Measurements from ENCODE around the gene GRK2.

The GRK2 gene

DNA sequence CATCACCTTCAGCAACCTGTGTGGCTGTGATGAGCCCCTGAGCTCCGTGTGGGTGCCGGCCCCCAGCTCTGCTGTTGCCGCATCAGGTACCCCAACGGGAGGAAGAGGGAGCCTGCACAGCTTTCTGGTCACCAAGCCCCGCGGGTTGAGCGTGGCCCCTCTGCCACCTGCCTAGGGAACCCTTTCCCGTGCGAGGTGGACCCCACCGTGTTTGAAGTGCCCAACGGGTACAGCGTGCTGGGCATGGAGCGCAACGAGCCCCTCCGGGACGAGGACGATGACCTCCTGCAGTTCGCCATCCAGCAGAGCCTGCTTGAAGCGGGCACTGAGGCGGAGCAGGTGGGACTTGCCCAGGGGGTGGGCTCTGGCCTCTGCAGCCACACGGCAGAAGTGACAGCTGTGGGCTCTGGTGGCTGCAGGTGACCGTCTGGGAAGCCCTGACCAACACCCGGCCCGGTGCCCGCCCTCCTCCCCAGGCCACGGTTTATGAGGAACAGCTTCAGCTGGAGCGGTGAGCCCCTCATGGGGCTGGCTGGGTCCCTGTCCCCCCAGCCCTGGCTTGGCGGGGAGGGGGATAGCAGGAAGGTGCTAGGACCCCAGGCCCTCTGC is 35.1 kb downstream of the GRK2 start:
- no peak for DNase-seq

DNA sequence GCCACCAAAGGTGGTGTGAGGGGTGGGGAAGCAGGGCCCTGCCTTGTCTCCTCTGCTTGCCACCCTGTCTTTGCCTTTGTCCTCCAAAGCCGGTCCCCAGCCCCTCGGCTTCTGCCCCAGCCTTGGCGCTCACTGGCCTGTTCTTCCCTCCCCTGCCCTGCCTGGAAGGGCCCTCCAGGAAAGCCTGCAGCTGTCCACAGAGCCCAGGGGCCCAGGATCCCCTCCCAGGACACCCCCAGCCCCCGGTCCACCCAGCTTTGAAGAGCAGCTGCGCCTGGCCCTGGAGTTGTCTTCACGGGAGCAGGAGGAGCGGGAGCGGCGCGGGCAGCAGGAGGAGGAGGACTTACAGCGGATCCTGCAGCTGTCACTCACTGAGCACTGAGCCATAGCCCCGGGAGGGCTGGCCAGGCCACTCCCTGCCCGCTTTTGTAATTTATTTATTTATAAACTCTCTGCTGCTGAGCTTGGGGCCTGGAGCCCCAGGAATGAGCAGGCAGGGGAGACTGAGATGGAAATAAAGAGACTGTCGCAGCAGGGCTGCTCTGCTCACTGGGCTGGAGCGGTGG is 35.8 kb downstream of the GRK2 start:
- DNase-seq: no peak

DNA sequence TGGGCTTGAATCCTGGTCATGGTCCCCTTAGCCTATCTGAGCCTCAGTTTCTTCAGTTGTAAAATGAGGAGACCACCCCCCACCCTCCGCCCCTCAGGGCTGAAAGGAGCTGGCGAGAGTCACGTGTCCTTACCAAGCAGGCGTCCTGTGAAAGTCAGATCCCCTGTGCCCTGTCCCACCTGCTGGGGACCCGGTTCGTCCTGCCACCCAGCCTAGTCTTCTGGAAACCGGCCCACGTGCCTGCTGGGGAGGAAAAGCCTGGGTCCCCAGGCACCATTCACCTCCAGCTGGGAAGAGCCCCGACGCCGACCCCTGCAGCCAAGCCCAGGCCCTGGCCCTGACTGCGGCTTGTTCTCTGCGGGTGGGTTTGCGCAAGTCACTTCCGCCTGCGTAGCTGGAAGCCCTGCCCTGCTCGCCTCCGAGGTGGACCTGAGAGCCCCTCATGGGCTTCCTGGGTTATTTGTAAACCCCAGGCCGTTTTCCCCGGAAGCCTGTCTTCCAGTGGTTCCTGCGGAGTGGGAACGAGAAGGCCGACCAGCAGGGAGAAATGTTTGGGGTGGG is 36.4 kb downstream of the GRK2 start:
- DNase-seq: no peak

- DNase-seq: no peak
Measured at GRCh38 chr11:67303132-67303834, 37.0 kb downstream of the GRK2 start, which contains the start of gene SSH3. Gene SSH3, plus strand, starts transcription at chr11:67303530. Its CDS starts 96 bp downstream, at chr11:67303626.

GRCh38 chr11:67303835-67304411 is 37.6 kb downstream of the GRK2 start:
- no peak for DNase-seq

GRCh38 chr11:67304511-67305113 is 38.3 kb downstream of the GRK2 start:
- no peak for DNase-seq

DNA sequence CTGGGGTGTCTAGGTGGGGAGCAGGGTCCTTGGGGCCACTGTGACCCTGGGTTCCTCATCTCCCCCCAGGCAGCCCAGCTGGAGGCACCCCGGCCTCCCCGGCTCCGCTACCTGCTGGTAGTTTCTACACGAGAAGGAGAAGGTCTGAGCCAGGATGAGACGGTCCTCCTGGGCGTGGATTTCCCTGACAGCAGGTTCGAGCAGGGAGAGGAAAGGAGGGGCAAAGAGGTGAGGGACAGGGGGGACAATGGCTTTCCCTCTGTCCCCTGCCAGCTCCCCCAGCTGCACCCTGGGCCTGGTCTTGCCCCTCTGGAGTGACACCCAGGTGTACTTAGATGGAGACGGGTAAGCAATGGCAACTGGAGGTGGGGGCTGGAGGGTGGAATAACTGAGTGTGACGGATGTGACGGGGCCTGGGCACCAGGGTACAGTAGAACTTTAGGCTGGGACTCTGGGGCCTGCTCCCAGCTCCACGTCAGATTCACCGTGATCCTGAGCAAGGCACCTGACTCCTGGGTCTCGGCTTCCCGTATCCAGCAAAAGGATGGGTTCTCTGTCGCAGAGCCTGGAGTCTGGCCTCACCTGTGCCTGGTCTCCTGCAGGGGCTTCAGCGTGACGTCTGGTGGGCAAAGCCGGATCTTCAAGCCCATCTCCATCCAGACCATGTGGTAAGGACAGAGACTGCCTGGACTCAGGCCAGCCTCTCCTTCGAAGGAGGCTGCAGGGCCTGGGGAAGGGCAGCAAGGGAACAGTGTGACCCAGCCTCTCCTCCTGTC is 40.7 kb downstream of the GRK2 start:
- DNase-seq: no peak

DNA sequence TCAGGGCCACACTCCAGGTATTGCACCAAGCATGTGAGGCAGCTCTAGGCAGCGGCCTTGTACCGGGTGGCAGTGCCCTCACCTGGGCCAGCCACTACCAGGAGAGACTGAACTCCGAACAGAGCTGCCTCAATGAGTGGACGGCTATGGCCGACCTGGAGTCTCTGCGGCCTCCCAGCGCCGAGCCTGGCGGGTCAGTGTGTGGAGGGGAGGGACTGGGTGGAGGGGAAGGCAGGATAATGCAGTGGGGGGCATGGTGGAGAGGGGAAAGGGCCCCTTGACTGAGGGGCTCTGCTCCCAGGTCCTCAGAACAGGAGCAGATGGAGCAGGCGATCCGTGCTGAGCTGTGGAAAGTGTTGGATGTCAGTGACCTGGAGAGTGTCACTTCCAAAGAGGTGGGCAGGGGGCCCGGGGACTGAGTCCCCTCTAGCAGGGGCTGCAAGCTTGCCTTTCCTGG is 41.3 kb downstream of the GRK2 start:
- no peak for DNase-seq

DNA sequence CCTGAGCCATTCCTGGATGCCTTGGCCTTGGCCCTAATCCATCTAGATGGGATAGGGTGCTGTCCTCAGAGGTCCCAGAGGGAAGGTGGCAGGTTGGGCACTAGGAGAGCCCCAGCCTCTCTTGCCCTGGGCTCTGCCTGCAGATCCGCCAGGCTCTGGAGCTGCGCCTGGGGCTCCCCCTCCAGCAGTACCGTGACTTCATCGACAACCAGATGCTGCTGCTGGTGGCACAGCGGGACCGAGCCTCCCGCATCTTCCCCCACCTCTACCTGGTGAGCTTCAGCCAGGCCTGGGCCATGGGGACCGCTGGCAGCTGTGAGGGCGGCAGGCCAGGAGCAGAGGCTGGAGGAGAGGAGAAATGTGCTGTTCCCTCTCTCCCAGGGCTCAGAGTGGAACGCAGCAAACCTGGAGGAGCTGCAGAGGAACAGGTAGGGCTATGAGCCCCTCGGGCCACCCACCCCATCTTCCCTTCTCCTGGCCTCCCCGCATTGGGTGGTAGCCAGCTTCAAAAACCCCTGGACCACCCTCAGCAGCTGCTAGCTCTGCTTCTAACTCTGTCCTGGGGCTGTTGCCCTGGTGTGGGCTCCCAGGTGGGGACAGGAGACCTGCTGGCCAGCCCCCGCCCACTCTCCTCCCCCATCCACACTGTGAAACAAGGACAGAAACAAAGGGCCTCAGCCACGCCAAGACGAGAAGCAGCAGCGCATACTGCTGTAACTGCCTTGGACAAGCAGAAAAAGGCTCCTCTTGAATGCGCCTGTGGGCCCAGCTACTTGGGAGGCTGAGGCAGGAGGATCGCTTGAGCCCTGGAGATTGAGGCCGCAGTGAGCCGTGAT is 42.0 kb downstream of the GRK2 start:
- DNase-seq: no peak

DNA sequence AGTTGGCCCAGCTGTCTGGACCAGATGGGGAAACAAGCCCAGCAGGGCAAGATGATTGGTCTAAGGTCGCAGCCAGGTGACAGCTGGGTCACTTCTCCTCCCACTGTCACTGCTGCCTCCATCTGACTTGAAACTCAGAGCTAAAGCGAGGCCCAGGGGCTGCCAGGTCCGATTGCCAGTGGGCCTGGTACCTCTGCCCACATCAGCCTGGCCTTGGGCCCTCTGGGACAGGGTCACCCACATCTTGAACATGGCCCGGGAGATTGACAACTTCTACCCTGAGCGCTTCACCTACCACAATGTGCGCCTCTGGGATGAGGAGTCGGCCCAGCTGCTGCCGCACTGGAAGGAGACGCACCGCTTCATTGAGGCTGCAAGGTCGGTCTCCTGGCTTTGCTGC is 42.9 kb downstream of the GRK2 start:
- no peak for DNase-seq

GRCh38 chr11:67309661-67310061 is 43.4 kb downstream of the GRK2 start:
- DNase-seq: no peak

DNA sequence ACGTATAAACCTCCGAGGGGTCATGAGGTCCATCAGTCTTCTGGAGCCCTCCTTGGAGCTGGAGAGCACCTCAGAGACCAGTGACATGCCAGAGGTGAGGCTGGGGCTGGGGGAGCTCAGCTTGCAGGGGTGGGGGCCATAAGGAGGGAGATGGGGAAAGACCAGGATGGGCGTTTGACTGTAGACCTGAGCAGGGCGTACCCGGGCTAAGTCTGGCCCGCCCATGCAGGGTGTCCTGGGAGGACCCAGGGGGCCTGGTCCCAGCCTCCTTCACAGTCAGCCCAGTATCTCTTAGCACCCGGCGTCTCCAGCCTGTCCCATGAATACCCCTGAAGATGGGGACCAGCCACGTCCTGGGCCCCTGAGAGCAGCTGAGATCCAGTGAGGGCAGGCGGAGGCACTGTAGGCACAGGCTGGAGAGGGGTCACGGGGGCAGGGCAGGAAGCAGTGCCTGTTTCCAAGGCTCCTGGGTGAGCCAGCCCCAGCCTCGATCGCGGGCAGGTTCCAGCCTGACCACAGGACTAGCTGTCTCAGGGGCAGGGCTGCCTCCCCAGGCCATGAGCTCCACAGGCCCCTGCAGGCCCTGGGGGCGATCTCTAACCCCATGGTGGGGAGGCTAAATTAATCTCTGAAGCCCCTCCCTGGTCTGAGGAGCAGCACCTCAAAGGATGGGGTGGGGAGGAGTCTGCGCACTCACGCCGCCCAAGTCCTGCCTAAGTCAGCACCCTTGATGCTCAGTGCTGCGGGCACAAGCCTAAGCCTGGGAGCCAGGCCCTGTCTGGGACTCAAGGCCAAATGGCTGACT is 44.2 kb downstream of the GRK2 start:
- no peak for DNase-seq

DNA sequence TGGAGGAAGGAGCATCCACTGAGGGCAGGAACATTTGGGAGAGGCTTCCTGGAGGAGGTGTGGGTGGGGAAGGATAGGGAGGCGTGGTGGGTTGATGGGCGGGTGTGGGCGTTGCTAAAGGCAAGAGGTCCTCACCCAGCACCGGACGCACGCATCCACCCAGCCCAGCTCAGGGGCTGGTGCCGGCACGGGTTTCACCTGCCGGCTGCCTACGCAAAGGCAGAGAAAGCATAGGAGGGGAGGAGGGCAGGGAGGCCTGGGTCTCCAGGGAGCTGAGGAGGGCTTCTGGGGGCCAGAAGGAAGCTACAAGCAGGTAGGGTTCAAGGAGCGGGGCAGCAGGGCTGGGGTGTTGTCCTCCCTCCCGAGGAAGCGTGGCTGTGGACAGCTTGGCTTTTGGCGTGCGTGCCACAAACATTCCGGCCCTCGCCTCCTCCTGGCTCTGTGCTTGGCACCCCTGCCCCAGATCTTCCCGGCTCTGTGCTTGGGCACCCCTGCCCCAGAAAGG is 44.8 kb downstream of the GRK2 start:
- DNase-seq: no peak

- no peak for DNase-seq
Measured at GRCh38 chr11:67311556-67312082, 45.3 kb downstream of the GRK2 start.

DNA sequence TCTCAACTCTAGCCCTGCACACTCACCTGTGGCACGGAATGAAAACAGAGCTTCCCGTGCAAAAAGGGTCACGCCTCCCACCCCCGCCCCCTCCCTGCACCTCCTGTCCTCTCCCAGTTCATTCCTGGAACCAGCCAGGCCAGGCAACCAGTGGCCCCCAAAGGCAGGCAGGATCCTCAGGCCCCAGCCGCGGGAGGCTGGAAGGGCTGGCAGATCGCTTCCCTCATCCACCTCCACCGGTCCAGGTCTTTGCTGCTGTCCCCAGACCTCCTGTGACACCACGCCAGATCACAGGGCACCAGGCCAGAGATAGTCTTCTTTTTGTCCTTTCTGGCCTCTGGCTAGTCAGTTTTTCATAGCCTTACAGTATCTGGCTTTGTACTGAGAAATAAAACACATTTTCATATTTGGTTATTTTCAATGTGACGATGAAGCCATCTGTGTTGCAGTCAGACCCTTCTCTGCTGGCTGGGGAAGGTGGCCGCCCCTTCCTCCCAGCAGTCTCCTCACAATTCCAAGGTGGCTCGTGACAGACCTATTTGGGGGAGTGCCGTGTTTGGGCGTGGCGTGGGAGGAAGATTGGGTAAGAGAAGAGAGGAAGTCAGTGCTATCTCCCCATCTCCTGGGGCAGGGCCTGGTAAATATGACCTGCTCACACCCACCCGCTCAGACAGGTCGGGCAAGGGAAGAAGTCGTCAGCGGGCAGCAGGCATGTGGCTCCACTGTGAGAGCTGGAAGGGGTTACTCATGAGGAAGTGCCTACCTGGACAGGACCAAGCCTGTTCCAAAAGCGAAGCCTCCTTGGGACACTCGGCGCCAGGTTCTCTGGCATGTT is 46.1 kb downstream of the GRK2 start:
- no peak for DNase-seq

DNA sequence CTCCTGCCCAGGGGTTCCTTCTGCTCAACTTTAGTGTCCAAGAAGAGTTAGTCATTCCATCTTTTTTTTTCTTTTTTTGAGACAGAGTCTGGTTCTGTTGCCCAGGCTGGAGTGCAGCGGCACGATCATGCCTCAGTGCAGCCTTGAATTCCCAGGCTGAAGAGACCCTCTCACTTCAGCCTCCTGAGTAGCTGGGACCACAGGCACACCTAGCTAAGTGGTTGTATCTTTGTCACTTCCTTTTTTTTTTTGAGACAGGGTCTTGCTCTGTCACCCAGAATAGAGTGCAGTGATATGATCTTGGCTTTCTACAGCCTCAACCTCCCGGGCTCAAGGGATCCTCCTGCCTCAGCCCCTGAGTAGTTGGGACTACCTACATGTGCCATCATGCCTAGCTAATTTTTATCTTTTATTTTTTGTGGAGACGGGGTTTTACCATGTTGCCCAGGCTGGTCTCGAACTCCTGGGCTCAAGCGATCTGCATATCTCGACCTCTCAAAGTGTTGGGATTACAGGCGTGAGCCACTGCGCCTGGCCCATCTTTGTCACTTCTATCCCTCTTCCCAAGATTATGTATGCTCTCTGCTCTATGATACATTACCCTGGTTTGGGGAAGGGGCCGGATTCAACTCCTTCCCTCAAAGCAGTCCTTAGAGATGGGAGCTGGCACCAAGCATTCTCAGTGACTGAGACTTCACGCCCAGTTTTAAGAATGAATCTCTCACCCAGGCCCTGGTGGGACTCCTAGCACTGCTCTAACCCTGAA is 47.0 kb downstream of the GRK2 start:
- DNase-seq: no peak

GRCh38 chr11:67314218-67314617 is 47.9 kb downstream of the GRK2 start:
- DNase-seq: no peak

DNA sequence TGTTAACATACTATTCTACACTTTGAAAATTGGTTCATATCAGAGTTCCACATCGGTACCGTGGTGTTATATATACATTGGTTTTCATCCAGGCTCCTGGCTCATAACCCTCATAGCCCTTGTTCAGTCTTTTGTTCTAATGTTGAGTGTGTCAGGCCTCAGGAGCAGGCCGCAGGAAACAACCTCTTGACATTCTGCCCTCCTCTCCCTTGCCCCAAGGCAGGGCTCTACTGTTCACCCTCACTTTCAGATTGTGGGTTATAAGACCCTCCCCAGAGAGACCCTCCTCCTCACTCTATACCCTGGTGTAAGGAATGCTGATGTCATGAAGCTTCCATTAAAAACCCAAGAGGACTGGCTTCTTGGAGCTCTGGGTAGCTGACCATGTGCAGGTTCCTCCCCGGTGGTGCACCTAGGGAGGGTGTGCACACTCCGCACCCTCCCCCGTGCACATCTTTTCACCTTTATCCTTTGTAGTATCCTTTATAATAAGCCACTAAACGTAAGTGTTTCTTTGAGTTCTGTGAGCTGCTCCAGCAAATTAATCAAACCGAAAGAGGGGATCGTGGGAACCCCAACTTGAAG is 49.1 kb downstream of the GRK2 start:
- no peak for DNase-seq

Measured in T1000 (cell line).